CD14-positive monocyte (primary cell): ENCODE data around the gene CDH7. TPM values are rescaled to one million over a fixed set of nuclear protein-coding genes. Genes with fewer than 3 reads are reported as not detected.

ENCODE experiments used
- DNase-seq, 3 donors: peaks; one replicate each; pipeline ENCODE4 v3.0.0-alpha.2; 2011 to 2022
- H2AFZ ChIP-seq: 2 replicates; pipeline ENCODE4 v1.6.0; 2012; ENCODE audit warnings: mild to moderate bottlenecking, low read depth, low read length, inconsistent platforms; ENCODE audit not compliant: insufficient read depth, poor library complexity, severe bottlenecking
- H3K27ac ChIP-seq, 2 donors: 1 replicate in 1 of 2; 2 replicates in 1 of 2; pipeline ENCODE4 v1.5.1; 2012 to 2013; ENCODE audit warnings: low read length in 2 of 2, control low read depth in 1 of 2, inconsistent platforms in 1 of 2, low read depth in 1 of 2, mild to moderate bottlenecking in 1 of 2
- H3K27me3 ChIP-seq, 2 donors: one replicate each; pipeline versions ENCODE4 v1.6.0 to v1.6.1; 2011 to 2013; ENCODE audit warnings: low read length in 2 of 2; ENCODE audit not compliant: control insufficient read depth in 2 of 2, insufficient read depth in 2 of 2
- H3K36me3 ChIP-seq, 2 donors: replicated peaks in 1 of 2; 1 replicate in 1 of 2; 2 replicates in 1 of 2; pipeline versions ENCODE4 v1.5.1 to v1.6.1; 2012 to 2013; ENCODE audit warnings: low read length in 2 of 2, control low read depth in 1 of 2, inconsistent platforms in 1 of 2, mild to moderate bottlenecking in 1 of 2; ENCODE audit not compliant: insufficient read depth in 2 of 2, control insufficient read depth in 1 of 2
- H3K4me1 ChIP-seq, 2 donors: 1 replicate in 1 of 2; 2 replicates in 1 of 2; pipeline versions ENCODE4 v1.5.1 to v1.6.1; 2012 to 2013; ENCODE audit warnings: low read length in 2 of 2, control low read depth in 1 of 2, inconsistent platforms in 1 of 2, mild to moderate bottlenecking in 1 of 2, moderate library complexity in 1 of 2; ENCODE audit not compliant: insufficient read depth in 2 of 2, control insufficient read depth in 1 of 2
- H3K4me2 ChIP-seq: replicated peaks from 2 replicates; pipeline ENCODE3; 2012; ENCODE audit warnings: low read length, moderate library complexity, mild to moderate bottlenecking; ENCODE audit not compliant: poor library complexity, severe bottlenecking; ENCODE audit errors: extremely low read depth
- H3K4me3 ChIP-seq, 3 experiments: fragments of 200-600 bp in 1 of 3; sonication (generic) in 1 of 3; replicated peaks in 1 of 3; 1 replicate in 2 of 3; 2 replicates in 1 of 3; pipeline ENCODE4 v1.5.1; 2011 to 2013; ENCODE audit warnings: low read length in 3 of 3, mild to moderate bottlenecking in 3 of 3, control low read depth in 2 of 3, low read depth in 2 of 3, inconsistent platforms in 1 of 3, moderate library complexity in 1 of 3
- H3K79me2 ChIP-seq: 2 replicates; pipeline ENCODE4 v1.6.0; 2012; ENCODE audit warnings: mild to moderate bottlenecking, control low read depth, inconsistent platforms, low read length, moderate library complexity; ENCODE audit not compliant: insufficient read depth
- H3K9ac ChIP-seq: 2 replicates; pipeline ENCODE4 v1.6.0; 2017; ENCODE audit warnings: low read length, mild to moderate bottlenecking; ENCODE audit not compliant: insufficient read depth, poor library complexity, severe bottlenecking
- H3K9me3 ChIP-seq, 2 donors: replicated peaks in 1 of 2; 1 replicate in 1 of 2; 2 replicates in 1 of 2; pipeline versions ENCODE4 v1.5.1 to v1.6.1; 2012 to 2013; ENCODE audit warnings: low read length in 2 of 2, control low read depth in 1 of 2; ENCODE audit not compliant: control insufficient read depth in 1 of 2, insufficient read depth in 1 of 2
- H4K20me1 ChIP-seq: 2 replicates; pipeline ENCODE4 v1.6.0; 2012; ENCODE audit warnings: mild to moderate bottlenecking, low read length, control low read depth, moderate library complexity; ENCODE audit not compliant: insufficient read depth
- H3K27ac Mint-ChIP-seq, 7 donors: one replicate each; pipeline ENCODE4 v1.8.0; 2020; ENCODE audit warnings: mild to moderate bottlenecking in 7 of 7, mixed read lengths in 7 of 7, moderate library complexity in 6 of 7, inconsistent platforms in 2 of 7
- H3K27me3 Mint-ChIP-seq, 3 donors: one replicate each; pipeline ENCODE4 v1.8.0; 2021 to 2022; ENCODE audit warnings: low read depth in 3 of 3, mild to moderate bottlenecking in 3 of 3, mixed read lengths in 3 of 3, moderate library complexity in 3 of 3, inconsistent platforms in 1 of 3
- H3K36me3 Mint-ChIP-seq, 2 donors: one replicate each; pipeline ENCODE4 v1.8.0; 2020; ENCODE audit warnings: mixed read lengths in 2 of 2, inconsistent platforms in 1 of 2, mild to moderate bottlenecking in 1 of 2
- H3K4me1 Mint-ChIP-seq: one replicate; pipeline ENCODE4 v1.8.0; 2020; ENCODE audit warnings: mild to moderate bottlenecking, mixed read lengths
- H3K4me3 Mint-ChIP-seq, 2 donors: one replicate each; pipeline ENCODE4 v1.8.0; 2020; ENCODE audit warnings: mild to moderate bottlenecking in 2 of 2, mixed read lengths in 2 of 2, moderate library complexity in 1 of 2
- H3K9me3 Mint-ChIP-seq, 7 donors: one replicate each; pipeline ENCODE4 v1.8.0; 2020 to 2022; ENCODE audit warnings: mixed read lengths in 7 of 7, mild to moderate bottlenecking in 6 of 7, moderate library complexity in 6 of 7, inconsistent platforms in 2 of 7
- WGBS: methylation state at CpG from one replicate; pipeline ENCODE4 v1.1.5; 2013; ENCODE audit warnings: missing lambda C conversion rate; ENCODE audit not compliant: insufficient coverage; 5-methylcytosine and 5-hydroxymethylcytosine counted together
- intact Hi-C, 2 donors: fragments of 100-400 bp; cut with micrococcal nuclease; formaldehyde crosslinking; loops; one replicate each; pipeline versions ENCODE4 v1.15.0 to v1.15.1; 2023
- polyA plus RNA-seq, 3 donors: library from polyadenylated mRNA; depleted of rRNA in 1 of 3; unstranded in 2 of 3; stranded (reverse) in 1 of 3; fragments of 300-500 nt in 2 of 3; fragments of >200 nt in 1 of 3; fragmentation: Illumina TruSeq in 2 of 3; gene quantifications; 1 replicate in 2 of 3; 2 replicates in 1 of 3; pipeline ENCODE4 v1.2.3, GENCODE V29; 2012 to 2021
- TF ChIP-seq, protein P1 (sequence below): fragments of 200-600 bp; IDR thresholded peaks from one replicate; pipeline ENCODE4 v1.8.0; 2022; ENCODE audit warnings: antibody characterized with exemption, mild to moderate bottlenecking

Gene CDH7
- polyA plus RNA-seq, 3 donors: not detected

DNA sequence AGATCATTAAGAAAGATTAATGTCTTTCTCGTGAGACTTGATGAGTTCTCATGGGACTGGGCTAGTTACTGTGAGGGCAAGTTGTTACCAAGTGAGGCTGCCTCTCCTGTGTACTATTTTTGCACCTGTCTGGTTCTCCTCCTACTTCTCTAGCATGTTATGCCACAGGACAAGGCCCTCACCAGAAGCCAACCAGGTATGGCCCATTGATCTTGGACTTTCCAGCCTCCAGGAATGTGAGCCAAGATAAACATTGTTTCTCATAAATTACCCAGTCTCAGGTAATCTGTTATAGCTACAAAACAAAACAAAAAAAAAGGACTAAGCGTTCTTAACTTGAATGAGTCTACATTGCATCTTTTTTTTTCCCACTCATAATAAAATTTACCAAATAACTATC lies 184.1 kb downstream of the CDH7 start:
- Mint-ChIP-seq H3K9me3 (peaks cover 0 to 11% (median 4%) of the 10 kb centered on the region in 7 donors), H3K27ac (no peak overlapping the region), H3K4me1 (no peaks in the 10 kb centered on the region), H3K36me3 (no peaks in the 10 kb centered on the region), H3K27me3 (peaks cover 0 to 3% (median 2%) of the 10 kb centered on the region in 3 donors), H3K4me3 (no peak overlapping the region)
- Histone ChIP-seq H3K9me3 (peaks cover 0 to 13% of the 10 kb centered on the region in 2 donors), H3K27me3 (no peaks in the 10 kb centered on the region), H3K27ac (no peak overlapping the region), H3K4me2 (no peak overlapping the region), H3K79me2 (no peaks in the 10 kb centered on the region), H3K4me3 (no peak overlapping the region), H3K4me1 (no peaks in the 10 kb centered on the region), H3K36me3 (no peaks in the 10 kb centered on the region), H3K9ac (no peak overlapping the region), H2AFZ (no peak overlapping the region), H4K20me1 (no peaks in the 10 kb centered on the region)
- WGBS: no CpG with 5 or more reads among the region's 2 CpGs
- no peak for DNase-seq
- intact Hi-C loops: no loop called here
- TF ChIP-seq, protein P1, sequence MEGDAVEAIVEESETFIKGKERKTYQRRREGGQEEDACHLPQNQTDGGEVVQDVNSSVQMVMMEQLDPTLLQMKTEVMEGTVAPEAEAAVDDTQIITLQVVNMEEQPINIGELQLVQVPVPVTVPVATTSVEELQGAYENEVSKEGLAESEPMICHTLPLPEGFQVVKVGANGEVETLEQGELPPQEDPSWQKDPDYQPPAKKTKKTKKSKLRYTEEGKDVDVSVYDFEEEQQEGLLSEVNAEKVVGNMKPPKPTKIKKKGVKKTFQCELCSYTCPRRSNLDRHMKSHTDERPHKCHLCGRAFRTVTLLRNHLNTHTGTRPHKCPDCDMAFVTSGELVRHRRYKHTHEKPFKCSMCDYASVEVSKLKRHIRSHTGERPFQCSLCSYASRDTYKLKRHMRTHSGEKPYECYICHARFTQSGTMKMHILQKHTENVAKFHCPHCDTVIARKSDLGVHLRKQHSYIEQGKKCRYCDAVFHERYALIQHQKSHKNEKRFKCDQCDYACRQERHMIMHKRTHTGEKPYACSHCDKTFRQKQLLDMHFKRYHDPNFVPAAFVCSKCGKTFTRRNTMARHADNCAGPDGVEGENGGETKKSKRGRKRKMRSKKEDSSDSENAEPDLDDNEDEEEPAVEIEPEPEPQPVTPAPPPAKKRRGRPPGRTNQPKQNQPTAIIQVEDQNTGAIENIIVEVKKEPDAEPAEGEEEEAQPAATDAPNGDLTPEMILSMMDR: no peak

DNA sequence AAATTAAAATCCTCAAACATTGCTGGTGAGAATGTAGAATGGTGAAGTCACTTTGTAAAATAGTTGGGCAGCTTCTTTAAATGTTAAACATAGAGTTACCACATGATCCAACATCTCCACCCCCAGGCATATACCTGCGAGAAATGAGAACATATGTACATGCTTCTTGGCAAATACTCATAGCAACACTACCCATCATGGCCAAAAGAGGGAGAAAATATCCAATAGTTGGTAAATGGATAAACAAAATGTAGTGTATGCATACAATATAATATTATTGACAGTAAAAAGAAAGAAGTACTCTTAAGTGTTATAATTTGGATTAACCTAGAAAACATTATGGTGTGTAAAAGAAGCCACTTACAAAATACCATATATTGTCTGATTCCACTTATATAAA lies 185.9 kb downstream of the CDH7 start:
- Histone ChIP-seq H3K9me3 (no peaks in the 10 kb centered on the region), H3K4me1 (no peaks in the 10 kb centered on the region), H3K27me3 (no peaks in the 10 kb centered on the region), H3K9ac (no peak overlapping the region), H3K36me3 (no peaks in the 10 kb centered on the region), H3K27ac (no peak overlapping the region), H4K20me1 (no peaks in the 10 kb centered on the region), H2AFZ (no peak overlapping the region), H3K4me3 (no peak overlapping the region), H3K4me2 (no peak overlapping the region), H3K79me2 (no peaks in the 10 kb centered on the region)
- DNase-seq: no peak
- TF ChIP-seq, protein P1: no peak
- WGBS: no CpG with 5 or more reads among the region's 1 CpG
- Mint-ChIP-seq H3K9me3 (peaks cover 0 to 5% (median 1%) of the 10 kb centered on the region in 7 donors), H3K27ac (no peak overlapping the region), H3K4me1 (no peaks in the 10 kb centered on the region), H3K4me3 (no peak overlapping the region), H3K27me3 (peaks cover 0 to 3% (median 0%) of the 10 kb centered on the region in 3 donors), H3K36me3 (no peaks in the 10 kb centered on the region)
- intact Hi-C loops: no loop called here
